ENCODE results near the gene SLC49A4. TPM values are rescaled to one million over a fixed set of nuclear protein-coding genes. Genes with fewer than 3 reads are reported as not detected.
A peak's percentile ranks its signal among the peaks of the same experiment; 100 is the strongest.

SLC49A4 gene
- total and polyA plus RNA-seq, 12 donors = 3.1 to 19.7 (median 15.3) TPM

DNA sequence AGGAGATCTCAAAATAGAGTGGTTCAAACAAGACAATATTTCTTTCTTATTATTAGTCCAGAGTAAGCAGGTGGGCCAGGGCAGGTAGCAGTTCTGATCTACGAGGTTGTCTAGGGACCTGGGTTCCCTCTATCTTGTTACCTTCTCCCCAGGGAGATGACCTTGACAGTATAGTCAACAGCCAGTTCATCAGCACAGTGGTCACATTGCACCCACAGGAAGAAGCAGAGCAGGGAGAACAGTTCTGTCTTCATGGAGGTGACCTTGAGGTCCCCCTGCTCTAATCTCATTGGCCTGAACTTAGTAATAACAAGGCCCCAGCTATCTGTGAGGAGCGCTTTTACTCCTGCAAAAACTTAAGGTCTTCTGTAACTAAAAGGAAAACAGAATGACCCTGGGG is 21.7 kb downstream of the SLC49A4 start:
- DNase-seq = no peak
- 83 to 87% methylated on average over 2 of the region's 2 CpGs for WGBS, 2 donors
- H3K4me1 ChIP-seq = no peaks in the 10 kb centered on the region
- H3K4me3 ChIP-seq = no peak overlapping the region
- H3K9me3 ChIP-seq = no peaks in the 10 kb centered on the region
- H3K27me3 ChIP-seq = no peaks in the 10 kb centered on the region
- H3K36me3 ChIP-seq = peaks cover 0 to 37% (median 4%) of the 10 kb centered on the region in 9 donors
- intact Hi-C loops (cut with DNase I) = no loop called here
- ATAC-seq = no peak
- no peak overlapping the region for H3K27ac ChIP-seq
- TF ChIP-seq CTCF (IDR thresholded peaks at IDR 0.05) = no peak

- Histone ChIP-seq H3K9me3 (no peaks in the 10 kb centered on the region), H3K27ac (peak overlapping the region in 1 of 10 donors; percentile 51), H3K4me1 (peaks cover 0 to 6% (median 0%) of the 10 kb centered on the region in 9 donors), H3K36me3 (peaks cover 0 to 52% (median 0%) of the 10 kb centered on the region in 9 donors), H3K4me3 (no peak overlapping the region), H3K27me3 (no peaks in the 10 kb centered on the region)
- TF ChIP-seq CTCF (IDR thresholded peaks at IDR 0.05) = no peak
- ATAC-seq = no peak
- DNase-seq = no peak
- 93 to 95% methylated on average over 7 of the region's 7 CpGs for WGBS, 2 donors
- intact Hi-C loops (cut with DNase I) = no loop called here
These were observed 29.9 kb downstream of the SLC49A4 start for GRCh38 chr3:122824465-122825381.

DNA sequence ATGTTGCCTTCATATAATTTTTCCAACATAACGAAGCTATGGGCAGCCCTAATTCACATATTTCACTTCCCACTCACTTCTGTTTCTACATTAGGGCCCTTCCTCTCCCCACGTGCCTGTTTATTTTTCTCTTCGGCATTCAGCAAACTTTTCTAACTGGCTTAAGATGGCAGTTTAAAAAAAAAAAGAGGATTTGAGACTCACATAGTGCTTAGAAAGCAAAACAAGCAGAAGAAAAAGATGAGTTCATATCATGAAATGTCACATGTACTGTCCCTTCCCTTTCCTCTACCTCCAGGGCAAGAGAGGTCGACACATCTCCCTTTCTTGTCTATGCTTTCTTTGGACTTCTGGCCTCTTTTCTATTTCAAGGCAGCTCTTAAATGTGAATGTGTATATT is 30.6 kb downstream of the SLC49A4 start:
- 86 to 91% methylated on average over 4 of the region's 4 CpGs for WGBS, 2 donors
- no peaks in the 10 kb centered on the region for H3K9me3 ChIP-seq
- no peak overlapping the region for H3K4me3 ChIP-seq
- peak in 6 of 8 donors; percentile 15 to 67 (median 54) for ATAC-seq
- H3K27me3 ChIP-seq = no peaks in the 10 kb centered on the region
- intact Hi-C loops (cut with DNase I) = no loop called here
- H3K4me1 ChIP-seq = peaks cover 0 to 6% (median 0%) of the 10 kb centered on the region in 9 donors
- peaks cover 0 to 58% (median 0%) of the 10 kb centered on the region in 9 donors for H3K36me3 ChIP-seq
- peak overlapping the region in 1 of 10 donors; percentile 66 for H3K27ac ChIP-seq
- no peak for TF ChIP-seq CTCF (IDR thresholded peaks at IDR 0.05)
- no peak for DNase-seq

DNA sequence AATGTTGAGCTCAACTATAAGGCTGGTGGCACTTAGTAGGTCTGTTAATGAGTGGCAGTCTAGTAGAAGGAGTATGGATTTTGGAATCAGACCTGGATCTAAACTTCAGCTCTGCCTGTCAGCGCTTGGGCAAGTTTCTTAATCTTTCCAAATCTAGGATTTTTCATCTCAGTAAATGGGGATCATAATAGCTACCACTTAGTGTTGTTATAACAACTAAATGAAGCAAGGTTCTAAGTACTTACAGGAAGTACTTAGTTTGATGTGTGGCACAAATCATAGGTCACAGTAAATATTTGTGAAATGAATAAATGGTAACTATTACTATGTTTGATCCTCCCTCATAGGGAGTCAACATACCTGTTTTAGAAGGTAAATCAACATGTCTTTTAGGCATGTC is 31.4 kb downstream of the SLC49A4 start:
- DNase-seq = no peak
- Histone ChIP-seq H3K9me3 (no peaks in the 10 kb centered on the region), H3K27ac (peak overlapping the region in 1 of 10 donors; percentile 66), H3K36me3 (peaks cover 0 to 59% (median 0%) of the 10 kb centered on the region in 9 donors), H3K4me3 (no peak overlapping the region), H3K27me3 (no peaks in the 10 kb centered on the region), H3K4me1 (peaks cover 0 to 6% (median 0%) of the 10 kb centered on the region in 9 donors)
- TF ChIP-seq CTCF (IDR thresholded peaks at IDR 0.05) = no peak
- intact Hi-C loops (cut with DNase I) = no loop called here
- no peak for ATAC-seq
- 100% methylated on average over 1 of the region's 1 CpG for whole genome bisulfite sequencing, 2 donors

Measured in heart right ventricle (tissue), 16 donors.